ENCODE measurements around the gene ZNF268. TPM values are rescaled to one million over a fixed set of nuclear protein-coding genes. Genes with fewer than 3 reads are reported as not detected.

The ZNF268 gene
- polyA plus RNA-seq, 3 donors, result 3.3 to 6.0 (median 5.8) TPM

DNA sequence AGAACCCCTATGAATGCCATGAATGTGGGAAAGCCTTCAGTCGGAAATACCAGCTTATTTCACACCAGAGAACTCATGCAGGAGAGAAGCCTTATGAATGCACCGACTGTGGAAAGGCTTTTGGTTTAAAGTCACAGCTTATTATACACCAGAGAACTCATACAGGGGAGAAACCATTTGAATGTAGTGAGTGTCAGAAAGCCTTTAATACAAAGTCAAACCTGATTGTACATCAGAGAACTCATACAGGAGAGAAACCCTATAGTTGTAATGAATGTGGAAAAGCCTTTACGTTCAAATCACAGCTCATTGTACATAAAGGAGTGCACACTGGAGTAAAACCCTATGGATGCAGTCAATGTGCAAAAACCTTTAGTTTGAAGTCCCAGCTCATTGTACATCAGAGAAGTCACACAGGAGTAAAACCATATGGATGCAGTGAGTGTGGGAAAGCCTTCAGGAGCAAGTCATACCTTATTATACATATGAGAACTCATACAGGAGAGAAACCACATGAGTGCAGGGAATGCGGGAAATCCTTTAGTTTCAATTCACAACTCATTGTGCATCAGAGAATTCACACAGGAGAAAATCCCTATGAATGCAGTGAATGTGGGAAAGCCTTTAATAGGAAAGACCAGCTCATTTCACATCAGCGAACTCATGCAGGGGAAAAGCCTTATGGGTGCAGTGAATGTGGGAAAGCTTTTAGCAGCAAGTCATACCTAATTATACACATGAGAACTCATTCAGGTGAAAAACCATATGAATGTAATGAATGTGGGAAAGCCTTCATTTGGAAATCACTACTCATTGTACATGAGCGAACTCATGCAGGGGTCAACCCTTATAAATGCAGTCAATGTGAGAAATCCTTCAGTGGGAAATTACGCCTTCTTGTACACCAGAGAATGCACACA is 22.3 kb downstream of the ZNF268 start:
- no CpG with 5 or more reads among the region's 7 CpGs for WGBS (ENCODE audit: insufficient coverage)
- Histone ChIP-seq H3K4me2 (replicated peaks; ENCODE audit: extremely low read depth, low read length, poor library complexity, severe bottlenecking) (no peak overlapping the region), H3K27me3 (ENCODE audit: control insufficient read depth in 2 of 2, insufficient read depth in 2 of 2, low read length in 2 of 2) (no peaks in the 10 kb centered on the region), H3K9ac (ENCODE audit: insufficient read depth, low read length, poor library complexity, severe bottlenecking) (no peak overlapping the region), H3K4me1 (ENCODE audit: control insufficient read depth in 1 of 2, insufficient read depth in 2 of 2, low read length in 2 of 2) (no peaks in the 10 kb centered on the region), H3K9me3 (replicated peaks in 1 of 2; ENCODE audit: control insufficient read depth in 1 of 2, insufficient read depth in 1 of 2, low read length in 2 of 2) (peaks cover 35 to 88% of the 10 kb centered on the region in 2 donors), H3K36me3 (replicated peaks in 1 of 2; ENCODE audit: control insufficient read depth in 1 of 2, insufficient read depth in 2 of 2, low read length in 2 of 2) (peaks cover 21 to 54% of the 10 kb centered on the region in 2 donors), H4K20me1 (ENCODE audit: insufficient read depth, low read length) (no peaks in the 10 kb centered on the region), H3K4me3 (replicated peaks in 1 of 3; ENCODE audit: low read depth in 2 of 3, low read length in 3 of 3) (peak overlapping the region in 1 of 3 experiments; percentile 57), H3K79me2 (ENCODE audit: insufficient read depth, low read length) (no peaks in the 10 kb centered on the region), H2AFZ (ENCODE audit: insufficient read depth, low read depth, low read length, poor library complexity, severe bottlenecking) (no peak overlapping the region), H3K27ac (ENCODE audit: low read depth in 1 of 2, low read length in 2 of 2) (no peak overlapping the region)
- H3K9me3 Mint-ChIP-seq, result peaks cover 44 to 89% (median 87%) of the 10 kb centered on the region in 7 donors
- H3K36me3 Mint-ChIP-seq, result peaks cover 34 to 45% of the 10 kb centered on the region in 2 donors
- no peak for DNase-seq
- intact Hi-C loops (cut with micrococcal nuclease), result no loop called here
- no peak overlapping the region for H3K27ac Mint-ChIP-seq
- TF ChIP-seq, protein P1, sequence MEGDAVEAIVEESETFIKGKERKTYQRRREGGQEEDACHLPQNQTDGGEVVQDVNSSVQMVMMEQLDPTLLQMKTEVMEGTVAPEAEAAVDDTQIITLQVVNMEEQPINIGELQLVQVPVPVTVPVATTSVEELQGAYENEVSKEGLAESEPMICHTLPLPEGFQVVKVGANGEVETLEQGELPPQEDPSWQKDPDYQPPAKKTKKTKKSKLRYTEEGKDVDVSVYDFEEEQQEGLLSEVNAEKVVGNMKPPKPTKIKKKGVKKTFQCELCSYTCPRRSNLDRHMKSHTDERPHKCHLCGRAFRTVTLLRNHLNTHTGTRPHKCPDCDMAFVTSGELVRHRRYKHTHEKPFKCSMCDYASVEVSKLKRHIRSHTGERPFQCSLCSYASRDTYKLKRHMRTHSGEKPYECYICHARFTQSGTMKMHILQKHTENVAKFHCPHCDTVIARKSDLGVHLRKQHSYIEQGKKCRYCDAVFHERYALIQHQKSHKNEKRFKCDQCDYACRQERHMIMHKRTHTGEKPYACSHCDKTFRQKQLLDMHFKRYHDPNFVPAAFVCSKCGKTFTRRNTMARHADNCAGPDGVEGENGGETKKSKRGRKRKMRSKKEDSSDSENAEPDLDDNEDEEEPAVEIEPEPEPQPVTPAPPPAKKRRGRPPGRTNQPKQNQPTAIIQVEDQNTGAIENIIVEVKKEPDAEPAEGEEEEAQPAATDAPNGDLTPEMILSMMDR (IDR thresholded peaks at IDR 0.05), result no peak
- H3K27me3 Mint-ChIP-seq (ENCODE audit: low read depth in 3 of 3), result no peaks in the 10 kb centered on the region
- no peaks in the 10 kb centered on the region for H3K4me1 Mint-ChIP-seq
- no peak overlapping the region for H3K4me3 Mint-ChIP-seq

DNA sequence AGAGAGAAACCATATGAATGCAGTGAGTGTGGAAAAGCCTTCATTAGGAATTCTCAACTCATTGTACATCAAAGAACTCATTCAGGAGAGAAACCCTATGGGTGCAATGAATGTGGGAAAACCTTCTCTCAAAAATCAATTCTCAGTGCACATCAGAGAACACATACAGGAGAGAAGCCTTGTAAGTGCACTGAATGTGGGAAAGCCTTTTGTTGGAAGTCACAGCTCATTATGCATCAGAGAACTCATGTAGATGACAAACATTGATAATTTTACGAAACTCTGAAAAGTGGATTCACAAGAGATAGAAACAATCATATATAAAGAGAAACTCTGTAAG is 22.9 kb downstream of the ZNF268 start:
- no CpG with 5 or more reads among the region's 1 CpG for WGBS (ENCODE audit: insufficient coverage)
- peak overlapping the region in 1 of 3 experiments; percentile 57 for H3K4me3 ChIP-seq (replicated peaks in 1 of 3; ENCODE audit: low read depth in 2 of 3, low read length in 3 of 3)

More for the DNA sequence above, 22.9 kb downstream of the ZNF268 start:
- Mint-ChIP-seq H3K4me1 (no peaks in the 10 kb centered on the region), H3K27me3 (ENCODE audit: low read depth in 3 of 3) (no peaks in the 10 kb centered on the region), H3K27ac (no peak overlapping the region), H3K4me3 (no peak overlapping the region), H3K9me3 (peaks cover 45 to 92% (median 91%) of the 10 kb centered on the region in 7 donors), H3K36me3 (peaks cover 31 to 42% of the 10 kb centered on the region in 2 donors)
- no peak overlapping the region for H3K9ac ChIP-seq (ENCODE audit: insufficient read depth, low read length, poor library complexity, severe bottlenecking)
- no peaks in the 10 kb centered on the region for H3K4me1 ChIP-seq (ENCODE audit: control insufficient read depth in 1 of 2, insufficient read depth in 2 of 2, low read length in 2 of 2)
- no peaks in the 10 kb centered on the region for H4K20me1 ChIP-seq (ENCODE audit: insufficient read depth, low read length)
- peaks cover 41 to 94% of the 10 kb centered on the region in 2 donors for H3K9me3 ChIP-seq (replicated peaks in 1 of 2; ENCODE audit: control insufficient read depth in 1 of 2, insufficient read depth in 1 of 2, low read length in 2 of 2)
- H3K79me2 ChIP-seq (ENCODE audit: insufficient read depth, low read length), result no peaks in the 10 kb centered on the region
- H3K27ac ChIP-seq (ENCODE audit: low read depth in 1 of 2, low read length in 2 of 2), result no peak overlapping the region
- peaks cover 21 to 54% of the 10 kb centered on the region in 2 donors for H3K36me3 ChIP-seq (replicated peaks in 1 of 2; ENCODE audit: control insufficient read depth in 1 of 2, insufficient read depth in 2 of 2, low read length in 2 of 2)
- H3K27me3 ChIP-seq (ENCODE audit: control insufficient read depth in 2 of 2, insufficient read depth in 2 of 2, low read length in 2 of 2), result no peaks in the 10 kb centered on the region
- intact Hi-C loops (cut with micrococcal nuclease), result no loop called here
- H2AFZ ChIP-seq (ENCODE audit: insufficient read depth, low read depth, low read length, poor library complexity, severe bottlenecking), result no peak overlapping the region
- H3K4me2 ChIP-seq (replicated peaks; ENCODE audit: extremely low read depth, low read length, poor library complexity, severe bottlenecking), result no peak overlapping the region
- no peak for DNase-seq
- TF ChIP-seq, protein P1 (IDR thresholded peaks at IDR 0.05), result no peak
